BLaER1 (cell line): ENCODE data around the gene IGSF23.
"Not testable (repeated sequence)": the region's sequence is repeated elsewhere in the genome, so short reads cannot be mapped to it uniquely, and the experiment has no call there.

Experiments used
- H3K27ac ChIP-seq: shearing (Covaris generic); formaldehyde crosslinking; 2 replicates; pipeline ENCODE4 v1.8.1; 2022
- H3K27me3 ChIP-seq: shearing (Covaris generic); formaldehyde crosslinking; 2 replicates; pipeline ENCODE4 v1.8.1; 2022
- H3K36me3 ChIP-seq: shearing (Covaris generic); formaldehyde crosslinking; 2 replicates; pipeline ENCODE4 v1.8.1; 2022
- H3K4me1 ChIP-seq: shearing (Covaris generic); formaldehyde crosslinking; 2 replicates; pipeline ENCODE4 v1.8.1; 2022
- H3K4me2 ChIP-seq: shearing (Covaris generic); formaldehyde crosslinking; 2 replicates; pipeline ENCODE4 v1.8.1; 2022
- H3K4me3 ChIP-seq: shearing (Covaris generic); formaldehyde crosslinking; 2 replicates; pipeline ENCODE4 v1.8.1; 2022
- H3K9ac ChIP-seq: shearing (Covaris generic); formaldehyde crosslinking; 2 replicates; pipeline ENCODE4 v1.8.1; 2022
- H3K9me3 ChIP-seq: shearing (Covaris generic); formaldehyde crosslinking; 2 replicates; pipeline ENCODE4 v1.8.1; 2022
- H4K20me1 ChIP-seq: shearing (Covaris generic); formaldehyde crosslinking; 2 replicates; pipeline ENCODE4 v1.8.1; 2022
- Cebpa-rat ChIP-seq: shearing (Covaris generic); IDR thresholded peaks from 2 replicates; pipeline ENCODE4 v1.8.1; 2022

IGSF23 gene

DNA sequence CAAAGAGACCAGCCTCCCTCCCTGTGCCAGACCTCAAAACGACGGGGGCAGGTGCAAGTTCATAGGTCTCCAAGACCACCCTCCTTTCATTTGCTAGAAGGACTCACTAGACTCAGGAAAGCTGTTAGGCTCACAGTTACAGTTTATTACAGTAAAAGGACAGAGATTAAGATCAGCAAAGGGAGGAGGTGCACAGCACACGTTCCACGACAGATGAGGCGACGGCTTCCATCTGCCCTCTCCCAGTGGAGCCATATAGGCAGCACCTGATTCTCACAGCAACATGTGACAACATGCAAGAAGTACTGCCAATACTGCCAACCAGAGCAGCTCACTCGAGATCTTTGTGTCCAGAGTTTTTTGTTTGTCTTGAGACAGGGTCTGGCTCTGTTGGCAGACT is 48.5 kb downstream of the IGSF23 start:
- Histone ChIP-seq H4K20me1 (no peaks in the 10 kb centered on the region), H3K36me3 (peaks cover 47% of the 10 kb centered on the region), H3K9ac (no peak overlapping the region), H3K4me1 (0 out of 2 replicates have a peak, but pooled peaks cover 3% of the 10 kb centered on the region), H3K4me2 (no peak overlapping the region), H3K27me3 (no peaks in the 10 kb centered on the region), H3K4me3 (no peak overlapping the region), H3K27ac (no peak overlapping the region), H3K9me3 (no peaks in the 10 kb centered on the region)
- no peak for TF ChIP-seq Cebpa-rat

DNA sequence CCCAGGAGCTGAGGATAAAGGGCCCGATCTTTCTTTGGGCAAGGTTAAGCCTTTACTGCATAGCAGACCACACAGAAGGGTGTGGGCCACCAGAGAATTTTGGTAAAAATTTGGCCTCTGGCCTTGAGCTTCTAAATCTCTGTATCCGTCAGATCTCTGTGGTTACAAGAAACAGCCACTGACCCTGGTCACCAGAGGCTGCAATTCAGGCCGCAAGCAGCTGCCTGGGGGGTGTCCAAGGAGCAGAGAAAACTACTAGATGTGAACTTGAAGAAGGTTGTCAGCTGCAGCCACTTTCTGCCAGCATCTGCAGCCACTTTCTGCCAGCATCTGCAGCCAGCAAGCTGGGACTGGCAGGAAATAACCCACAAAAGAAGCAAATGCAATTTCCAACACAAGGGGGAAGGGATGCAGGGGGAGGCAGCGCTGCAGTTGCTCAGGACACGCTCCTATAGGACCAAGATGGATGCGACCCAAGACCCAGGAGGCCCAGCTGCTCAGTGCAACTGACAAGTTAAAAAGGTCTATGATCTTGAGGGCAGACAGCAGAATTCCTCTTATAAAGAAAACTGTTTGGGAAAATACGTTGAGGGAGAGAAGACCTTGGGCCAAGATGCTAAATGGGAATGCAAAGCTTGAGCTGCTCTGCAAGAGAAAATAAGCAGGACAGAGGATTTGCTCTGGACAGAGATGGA is 49.5 kb downstream of the IGSF23 start:
- Histone ChIP-seq H3K4me1 (no peaks in the 10 kb centered on the region), H3K4me3 (no peak overlapping the region), H3K27me3 (no peaks in the 10 kb centered on the region), H3K27ac (no peak overlapping the region), H4K20me1 (no peaks in the 10 kb centered on the region), H3K4me2 (no peak overlapping the region), H3K9ac (no peak overlapping the region), H3K36me3 (peaks cover 44% of the 10 kb centered on the region), H3K9me3 (no peaks in the 10 kb centered on the region)
- no peak for TF ChIP-seq Cebpa-rat

GRCh38 chr19:44663996-44664395 is 50.6 kb downstream of the IGSF23 start:
- Histone ChIP-seq H3K4me1 (no peaks in the 10 kb centered on the region), H3K4me2 (no peak overlapping the region), H3K27me3 (no peaks in the 10 kb centered on the region), H3K9me3 (no peaks in the 10 kb centered on the region), H4K20me1 (no peaks in the 10 kb centered on the region), H3K9ac (no peak overlapping the region), H3K27ac (no peak overlapping the region), H3K4me3 (no peak overlapping the region), H3K36me3 (peaks cover 34% of the 10 kb centered on the region)
- no peak for TF ChIP-seq Cebpa-rat

- Histone ChIP-seq H4K20me1 (no peaks in the 10 kb centered on the region), H3K36me3 (peaks cover 26% of the 10 kb centered on the region), H3K27ac (no peak overlapping the region), H3K9ac (no peak overlapping the region), H3K27me3 (no peaks in the 10 kb centered on the region), H3K4me2 (no peak overlapping the region), H3K4me1 (no peaks in the 10 kb centered on the region), H3K4me3 (no peak overlapping the region), H3K9me3 (no peaks in the 10 kb centered on the region)
- TF ChIP-seq Cebpa-rat = no peak
These were observed 51.6 kb downstream of the IGSF23 start for GRCh38 chr19:44664976-44665375.

GRCh38 chr19:44666852-44667556 is 53.6 kb downstream of the IGSF23 start:
- no peaks in the 10 kb centered on the region for H4K20me1 ChIP-seq
- H3K4me2 ChIP-seq = no peak overlapping the region
- H3K27ac ChIP-seq = no peak overlapping the region
- H3K4me3 ChIP-seq = no peak overlapping the region
- no peaks in the 10 kb centered on the region for H3K9me3 ChIP-seq
- H3K27me3 ChIP-seq = no peaks in the 10 kb centered on the region
- peaks cover 12% of the 10 kb centered on the region for H3K36me3 ChIP-seq
- no peaks in the 10 kb centered on the region for H3K4me1 ChIP-seq
- H3K9ac ChIP-seq = no peak overlapping the region
- no peak for TF ChIP-seq Cebpa-rat

DNA sequence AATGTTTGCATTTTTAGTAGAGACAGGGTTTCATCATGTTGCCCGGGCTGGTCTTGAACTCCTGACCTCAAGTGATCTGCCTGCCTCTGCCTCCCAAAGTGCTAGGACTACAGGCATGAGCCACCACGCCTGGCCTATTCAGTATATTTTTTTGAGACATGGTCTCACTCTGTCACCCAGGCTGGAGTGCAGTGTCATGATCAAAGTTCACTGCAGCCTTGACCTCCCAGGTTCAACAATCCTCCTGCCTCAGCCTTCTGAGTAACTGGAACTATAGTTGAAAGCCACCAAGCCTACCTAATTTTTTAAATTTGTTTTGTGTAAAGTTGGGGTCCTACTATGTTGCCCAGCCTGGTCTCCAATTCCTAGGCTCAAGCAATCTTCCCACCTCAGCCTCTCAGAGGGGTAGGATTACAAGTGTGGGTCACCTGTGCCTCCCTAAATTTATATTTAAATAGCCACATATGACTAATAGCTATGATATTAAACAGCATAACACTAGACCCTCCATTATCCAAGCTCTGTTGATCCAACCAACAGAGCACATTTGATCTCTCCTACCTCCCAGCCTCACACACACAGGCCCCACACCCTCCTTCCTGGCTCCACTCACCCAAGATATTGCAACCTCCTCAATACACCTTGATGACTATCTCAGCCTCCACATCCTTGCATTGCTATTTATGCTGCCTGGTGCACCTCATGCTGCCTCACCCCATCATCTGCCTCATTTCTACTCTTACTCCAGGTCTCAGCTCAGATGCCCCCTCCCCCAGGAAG is 55.8 kb downstream of the IGSF23 start:
- Histone ChIP-seq H4K20me1 (no peaks in the 10 kb centered on the region), H3K4me3 (no peak overlapping the region), H3K9ac (no peak overlapping the region), H3K27ac (no peak overlapping the region), H3K4me2 (no peak overlapping the region), H3K4me1 (no peaks in the 10 kb centered on the region), H3K9me3 (peaks cover 6% of the 10 kb centered on the region; the same call in 1 of the 2 replicates), H3K36me3 (no peaks in the 10 kb centered on the region), H3K27me3 (no peaks in the 10 kb centered on the region)
- TF ChIP-seq Cebpa-rat = no peak

GRCh38 chr19:44670027-44670426 is 56.7 kb downstream of the IGSF23 start:
- H3K27me3 ChIP-seq, H3K4me3 ChIP-seq, H3K4me1 ChIP-seq, H3K27ac ChIP-seq, H4K20me1 ChIP-seq, H3K36me3 ChIP-seq, H3K9ac ChIP-seq, H3K9me3 ChIP-seq, H3K4me2 ChIP-seq: not testable (repeated sequence)

- Histone ChIP-seq H4K20me1 (no peaks in the 10 kb centered on the region), H3K4me3 (no peak within 1 kb of the TSS), H3K36me3 (no peaks in the 10 kb centered on the region), H3K27ac (no peak within 1 kb of the TSS), H3K4me2 (no peak within 1 kb of the TSS), H3K9me3 (peaks cover 6% of the 10 kb centered on the region; the same call in 1 of the 2 replicates), H3K4me1 (peaks cover 3% of the 10 kb centered on the region; the same call in 1 of the 2 replicates), H3K27me3 (no peaks in the 10 kb centered on the region), H3K9ac (no peak within 1 kb of the TSS)
- TF ChIP-seq Cebpa-rat = no peak
These were observed 58.0 kb downstream of the IGSF23 start, which contains the start of gene CEACAM19 for GRCh38 chr19:44671400-44671799. CEACAM19 (plus strand) TSS chr19:44671482; CDS start chr19:44671932, 450 bp downstream.

GRCh38 chr19:44672226-44672625 is 58.9 kb downstream of the IGSF23 start:
- no peak overlapping the region for H3K9ac ChIP-seq
- no peaks in the 10 kb centered on the region for H3K36me3 ChIP-seq
- no peak for TF ChIP-seq Cebpa-rat
- no peak overlapping the region for H3K27ac ChIP-seq
- H4K20me1 ChIP-seq = no peaks in the 10 kb centered on the region
- no peak overlapping the region for H3K4me2 ChIP-seq
- peaks cover 6% of the 10 kb centered on the region; the same call in 1 of the 2 replicates for H3K9me3 ChIP-seq
- no peak overlapping the region for H3K4me3 ChIP-seq
- H3K27me3 ChIP-seq = no peaks in the 10 kb centered on the region
- H3K4me1 ChIP-seq = peaks cover 11% of the 10 kb centered on the region

DNA sequence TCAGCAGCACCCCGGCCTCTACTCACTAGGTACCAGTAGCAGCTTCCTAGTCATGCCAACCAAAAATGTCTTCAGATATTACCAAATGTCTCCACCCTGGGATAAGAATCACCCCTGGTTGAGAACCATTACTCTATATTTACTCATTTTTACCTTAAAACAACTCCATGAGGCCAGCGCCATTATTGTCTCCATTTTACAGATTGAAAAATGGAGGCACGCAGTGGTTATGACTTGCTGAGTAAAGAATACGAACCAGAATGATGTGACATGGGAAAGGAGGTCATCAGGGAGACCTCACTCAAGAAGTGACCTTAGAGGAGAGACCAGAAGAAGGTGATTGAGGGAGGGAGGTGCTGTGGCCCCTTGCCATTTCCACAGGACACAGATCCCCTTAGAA is 60.1 kb downstream of the IGSF23 start:
- peaks cover 15% of the 10 kb centered on the region for H3K4me1 ChIP-seq
- H3K9me3 ChIP-seq = peaks cover 6% of the 10 kb centered on the region; the same call in 1 of the 2 replicates
- no peak overlapping the region for H3K27ac ChIP-seq
- no peak overlapping the region for H3K4me2 ChIP-seq
- no peaks in the 10 kb centered on the region for H3K27me3 ChIP-seq
- H3K36me3 ChIP-seq = no peaks in the 10 kb centered on the region
- H4K20me1 ChIP-seq = no peaks in the 10 kb centered on the region
- TF ChIP-seq Cebpa-rat = no peak
- no peak overlapping the region for H3K4me3 ChIP-seq
- H3K9ac ChIP-seq = no peak overlapping the region
